SK-N-SH (cell line): Measurements from ENCODE around the gene TM9SF3. TPM values are rescaled to one million over a fixed set of nuclear protein-coding genes. Genes with fewer than 3 reads are reported as not detected.

ENCODE experiments used
- CTCF ChIA-PET: fragments of 300-600, 350-600 bp; formaldehyde crosslinking; extraction: SDS; loops from one replicate; lab custom pipeline; 2021; lab: Yijun Ruan, JAX
- POLR2A ChIA-PET: fragments of 350-600 bp; sonication (Branson Sonifier 250); formaldehyde crosslinking; extraction: SDS; loops from one replicate; lab custom pipeline; 2020; ENCODE audit warnings: antibody characterized with exemption, inconsistent platforms; lab: Yijun Ruan, JAX
- DNase-seq: peaks from one replicate; pipeline ENCODE4 v3.0.0; 2012
- H2AFZ ChIP-seq: fragments of 200-600 bp; sonication (generic); 2 replicates; pipeline ENCODE4 v1.8.1; 2016; ENCODE audit warnings: antibody characterized with exemption, mild to moderate bottlenecking, low read depth
- H3F3A ChIP-seq: fragments of 200-600 bp; sonication (generic); replicated peaks from 2 replicates; pipeline ENCODE3; 2016; ENCODE audit warnings: antibody characterized with exemption, mild to moderate bottlenecking; ENCODE audit not compliant: insufficient read depth
- H3K27ac ChIP-seq, 2 experiments: fragments of 200-500 bp in 1 of 2; fragments of 200-600 bp in 1 of 2; sonication (Bioruptor generic) in 1 of 2; sonication (generic), shearing (Covaris generic) in 1 of 2; 2 replicates each; pipeline versions ENCODE4 v1.5.1 to v1.6.1; 2014 to 2016; ENCODE audit warnings: low read depth in 2 of 2, inconsistent platforms in 1 of 2, low read length in 1 of 2, mild to moderate bottlenecking in 1 of 2, mixed read lengths in 1 of 2
- H3K27me3 ChIP-seq: fragments of 200-600 bp; sonication (generic), shearing (Covaris generic); 2 replicates; pipeline ENCODE4 v1.6.1; 2016; ENCODE audit warnings: mixed run types; ENCODE audit not compliant: insufficient read depth
- H3K36me3 ChIP-seq, 2 experiments: fragments of 200-500 bp in 1 of 2; fragments of 200-600 bp in 1 of 2; sonication (Bioruptor generic) in 1 of 2; sonication (generic) in 1 of 2; replicated peaks in 1 of 2; 2 replicates each; pipeline versions ENCODE3 to v1.5.1; 2014 to 2016; ENCODE audit warnings: low read length in 1 of 2, mild to moderate bottlenecking in 1 of 2; ENCODE audit not compliant: insufficient read depth in 2 of 2, control insufficient read depth in 1 of 2
- H3K4me1 ChIP-seq, 2 experiments: fragments of 200-500 bp in 1 of 2; fragments of 200-600 bp in 1 of 2; sonication (Bioruptor generic) in 1 of 2; sonication (generic), shearing (Covaris generic) in 1 of 2; 2 replicates each; pipeline versions ENCODE4 v1.5.1 to v1.6.1; 2014 to 2016; ENCODE audit warnings: low read depth in 1 of 2, low read length in 1 of 2, mixed run types in 1 of 2; ENCODE audit not compliant: insufficient read depth in 2 of 2, control insufficient read depth in 1 of 2
- H3K4me2 ChIP-seq: fragments of 200-600 bp; sonication (generic), shearing (Covaris generic); 2 replicates; pipeline ENCODE4 v1.6.1; 2017; ENCODE audit warnings: mixed run types
- H3K4me3 ChIP-seq, 2 experiments: fragments of 200-500 bp in 1 of 2; fragments of 200-600 bp in 1 of 2; sonication (Bioruptor generic) in 1 of 2; sonication (generic), shearing (Covaris generic) in 1 of 2; 2 replicates each; pipeline versions ENCODE4 v1.5.1 to v1.8.1; 2014 to 2016; ENCODE audit warnings: low read depth in 2 of 2, inconsistent platforms in 1 of 2, low read length in 1 of 2, mild to moderate bottlenecking in 1 of 2, mixed read lengths in 1 of 2, moderate library complexity in 1 of 2
- H3K79me2 ChIP-seq: fragments of 200-600 bp; sonication (generic); 2 replicates; pipeline ENCODE4 v1.8.1; 2017; ENCODE audit warnings: mild to moderate bottlenecking; ENCODE audit not compliant: insufficient read depth
- H3K9ac ChIP-seq: fragments of 200-600 bp; sonication (generic); 2 replicates; pipeline ENCODE4 v1.6.1; 2017; ENCODE audit warnings: mixed run types
- H3K9me2 ChIP-seq: fragments of 200-600 bp; sonication (generic); 2 replicates; pipeline ENCODE4 v1.6.1; 2017; ENCODE audit warnings: mixed run types
- H3K9me3 ChIP-seq: fragments of 200-600 bp; sonication (generic); 2 replicates; pipeline ENCODE4 v1.6.1; 2017; ENCODE audit warnings: mixed run types, mild to moderate bottlenecking, moderate library complexity
- H4K20me1 ChIP-seq: fragments of 200-600 bp; sonication (generic); 2 replicates; pipeline ENCODE4 v1.6.1; 2017; ENCODE audit warnings: mild to moderate bottlenecking, mixed run types; ENCODE audit not compliant: insufficient read depth
- CHD2 ChIP-seq: fragments of 150-350 bp; IDR thresholded peaks from 2 replicates; pipeline ENCODE4 v1.6.1; 2018; ENCODE audit warnings: low read length; ENCODE audit not compliant: partially characterized antibody
- FOXJ3 ChIP-seq: sonication (generic); formaldehyde crosslinking; IDR thresholded peaks from 2 replicates; pipeline ENCODE4 v1.5.1; 2020; ENCODE audit warnings: mild to moderate bottlenecking, missing genetic modification reagents
- GABPA ChIP-seq: IDR thresholded peaks from 2 replicates; pipeline ENCODE4 v1.4.0; 2012; ENCODE audit warnings: low read depth, mild to moderate bottlenecking
- JUND ChIP-seq: IDR thresholded peaks from 2 replicates; pipeline ENCODE4 v1.4.0; 2012
- NRF1 ChIP-seq: IDR thresholded peaks from 2 replicates; pipeline ENCODE4 v1.6.1; 2012; ENCODE audit warnings: low read depth, mild to moderate bottlenecking, low read length
- POLR2AphosphoS5 ChIP-seq: IDR thresholded peaks from 2 replicates; pipeline ENCODE4 v1.6.1; 2012; ENCODE audit warnings: low read depth, low read length
- RAD21 ChIP-seq: IDR thresholded peaks from 2 replicates; pipeline ENCODE4 v1.6.1; 2012; ENCODE audit warnings: mild to moderate bottlenecking, low read length
- RCOR1 ChIP-seq: fragments of 150-350 bp; IDR thresholded peaks from 2 replicates; pipeline ENCODE4 v1.6.1; 2017; ENCODE audit warnings: antibody characterized with exemption, low read length
- RFX5 ChIP-seq: IDR thresholded peaks from 2 replicates; pipeline ENCODE4 v1.6.1; 2012; ENCODE audit warnings: mild to moderate bottlenecking, improper control_type of control experiment, low read length
- SIN3A ChIP-seq: IDR thresholded peaks from 2 replicates; pipeline ENCODE4 v1.6.1; 2012; ENCODE audit warnings: low read depth, mild to moderate bottlenecking, low read length, moderate library complexity, borderline replicate concordance
- TCF12 ChIP-seq: IDR thresholded peaks from 2 replicates; pipeline ENCODE4 v1.4.0; 2012
- TEAD4 ChIP-seq: IDR thresholded peaks from 2 replicates; pipeline ENCODE4 v1.4.0; 2012; ENCODE audit warnings: mild to moderate bottlenecking, borderline replicate concordance; ENCODE audit not compliant: insufficient read depth
- YY1 ChIP-seq: IDR thresholded peaks from 2 replicates; pipeline ENCODE4 v1.4.0; 2012; ENCODE audit warnings: low read depth, mild to moderate bottlenecking
- WGBS: methylation state at CpG from one replicate; pipeline ENCODE4 v1.1.6; 2017; ENCODE audit warnings: low lambda C conversion rate; 5-methylcytosine and 5-hydroxymethylcytosine counted together
- polyA plus RNA-seq, 3 experiments: library from polyadenylated mRNA; depleted of rRNA; stranded (reverse); fragments of >200 nt; gene quantifications; 2 replicates each; pipeline ENCODE4 v1.2.3, GENCODE V29; 2012
- TF ChIP-seq, protein P1 (sequence below): IDR thresholded peaks from 2 replicates; pipeline ENCODE4 v1.6.1; 2012; ENCODE audit warnings: mild to moderate bottlenecking, low read depth, low read length, moderate library complexity
- TF ChIP-seq, protein P2 (sequence below): fragments of 150-350 bp; IDR thresholded peaks from 2 replicates; pipeline ENCODE4 v1.6.1; 2017; ENCODE audit warnings: antibody characterized with exemption, low read length, low read depth, borderline replicate concordance
- TF ChIP-seq, protein P3 (sequence below): fragments of 200-600 bp; sonication (generic); IDR thresholded peaks from 2 replicates; pipeline ENCODE4 v1.6.1; 2017; ENCODE audit warnings: antibody characterized with exemption, mild to moderate bottlenecking, moderate library complexity
- TF ChIP-seq, protein P4 (sequence below): IDR thresholded peaks from 2 replicates; pipeline ENCODE4; 2012

TM9SF3 gene
- polyA plus RNA-seq, 1 of the 3 experiments (the other 2 are of a cell fraction): 24.9 TPM

DNA sequence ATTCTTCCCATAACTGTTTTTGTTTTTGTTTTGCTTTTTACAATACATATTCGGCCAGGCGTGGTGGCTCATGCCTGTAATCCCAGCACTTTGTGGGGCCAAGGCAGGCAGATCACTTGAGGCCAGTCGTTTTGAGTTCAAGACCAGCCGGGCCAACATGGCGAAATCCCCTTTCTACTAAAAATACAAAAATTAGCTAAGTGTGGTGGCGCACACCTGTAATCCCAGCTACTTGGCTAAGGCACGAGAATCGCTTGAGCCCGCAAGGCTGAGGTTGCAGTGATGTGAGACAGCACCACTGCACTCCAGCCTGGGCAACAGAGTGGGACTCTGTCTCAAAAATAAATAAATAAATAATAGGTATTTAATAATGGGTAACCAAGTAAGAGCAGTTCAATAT lies 2.3 kb downstream of the TM9SF3 start:
- peak overlapping the region; percentile 89; the same call in 1 of the 2 replicates for H3K4me2 ChIP-seq
- no peaks in the 10 kb centered on the region for H3K9me3 ChIP-seq
- no peak overlapping the region for H2AFZ ChIP-seq
- H3K9ac ChIP-seq: no peak overlapping the region; the same call in 1 of the 2 replicates
- H3K4me1 ChIP-seq: peaks cover 8 to 18% of the 10 kb centered on the region in 2 experiments; a peak in 3 of 4 replicates
- no peak overlapping the region for H3K27ac ChIP-seq
- peaks cover 72% of the 10 kb centered on the region for H3K79me2 ChIP-seq
- no peaks in the 10 kb centered on the region for H3K27me3 ChIP-seq
- CTCF ChIA-PET: interaction anchor here (1.7 kb wide), 1 partner anchor 71 kb away, joined by 3 read pairs; the partner anchor contains the start of gene TLL2
- POLR2A ChIA-PET: interaction anchor here (0.6 kb wide), 1 partner anchor 21 kb away, joined by 4 read pairs; no protein-coding TSS in a partner anchor
- WGBS: 96% methylated on average over 9 of the region's 9 CpGs
- H3K36me3 ChIP-seq: peaks cover 0 to 5% of the 10 kb centered on the region in 2 experiments
- no peaks in the 10 kb centered on the region for H3K9me2 ChIP-seq
- peaks cover 67% of the 10 kb centered on the region for H4K20me1 ChIP-seq
- no peak for DNase-seq
- H3F3A ChIP-seq: peaks cover 21% of the 10 kb centered on the region
- no peak overlapping the region; a peak in 1 of 4 replicates for H3K4me3 ChIP-seq
- no peak for TF ChIP-seq TEAD4
- no peak for TF ChIP-seq RAD21
- TF ChIP-seq POLR2AphosphoS5: no peak
- TF ChIP-seq, protein P1, sequence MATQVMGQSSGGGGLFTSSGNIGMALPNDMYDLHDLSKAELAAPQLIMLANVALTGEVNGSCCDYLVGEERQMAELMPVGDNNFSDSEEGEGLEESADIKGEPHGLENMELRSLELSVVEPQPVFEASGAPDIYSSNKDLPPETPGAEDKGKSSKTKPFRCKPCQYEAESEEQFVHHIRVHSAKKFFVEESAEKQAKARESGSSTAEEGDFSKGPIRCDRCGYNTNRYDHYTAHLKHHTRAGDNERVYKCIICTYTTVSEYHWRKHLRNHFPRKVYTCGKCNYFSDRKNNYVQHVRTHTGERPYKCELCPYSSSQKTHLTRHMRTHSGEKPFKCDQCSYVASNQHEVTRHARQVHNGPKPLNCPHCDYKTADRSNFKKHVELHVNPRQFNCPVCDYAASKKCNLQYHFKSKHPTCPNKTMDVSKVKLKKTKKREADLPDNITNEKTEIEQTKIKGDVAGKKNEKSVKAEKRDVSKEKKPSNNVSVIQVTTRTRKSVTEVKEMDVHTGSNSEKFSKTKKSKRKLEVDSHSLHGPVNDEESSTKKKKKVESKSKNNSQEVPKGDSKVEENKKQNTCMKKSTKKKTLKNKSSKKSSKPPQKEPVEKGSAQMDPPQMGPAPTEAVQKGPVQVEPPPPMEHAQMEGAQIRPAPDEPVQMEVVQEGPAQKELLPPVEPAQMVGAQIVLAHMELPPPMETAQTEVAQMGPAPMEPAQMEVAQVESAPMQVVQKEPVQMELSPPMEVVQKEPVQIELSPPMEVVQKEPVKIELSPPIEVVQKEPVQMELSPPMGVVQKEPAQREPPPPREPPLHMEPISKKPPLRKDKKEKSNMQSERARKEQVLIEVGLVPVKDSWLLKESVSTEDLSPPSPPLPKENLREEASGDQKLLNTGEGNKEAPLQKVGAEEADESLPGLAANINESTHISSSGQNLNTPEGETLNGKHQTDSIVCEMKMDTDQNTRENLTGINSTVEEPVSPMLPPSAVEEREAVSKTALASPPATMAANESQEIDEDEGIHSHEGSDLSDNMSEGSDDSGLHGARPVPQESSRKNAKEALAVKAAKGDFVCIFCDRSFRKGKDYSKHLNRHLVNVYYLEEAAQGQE: no peak
- no peak for TF ChIP-seq GABPA
- no peak for TF ChIP-seq RFX5
- TF ChIP-seq, protein P2, sequence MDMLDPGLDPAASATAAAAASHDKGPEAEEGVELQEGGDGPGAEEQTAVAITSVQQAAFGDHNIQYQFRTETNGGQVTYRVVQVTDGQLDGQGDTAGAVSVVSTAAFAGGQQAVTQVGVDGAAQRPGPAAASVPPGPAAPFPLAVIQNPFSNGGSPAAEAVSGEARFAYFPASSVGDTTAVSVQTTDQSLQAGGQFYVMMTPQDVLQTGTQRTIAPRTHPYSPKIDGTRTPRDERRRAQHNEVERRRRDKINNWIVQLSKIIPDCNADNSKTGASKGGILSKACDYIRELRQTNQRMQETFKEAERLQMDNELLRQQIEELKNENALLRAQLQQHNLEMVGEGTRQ: no peak
- TF ChIP-seq CHD2: no peak
- no peak for TF ChIP-seq RCOR1
- no peak for TF ChIP-seq FOXJ3 (CRISPR knock-in tag)
- TF ChIP-seq TCF12: no peak
- TF ChIP-seq JUND: no peak
- TF ChIP-seq YY1: no peak
- TF ChIP-seq NRF1: no peak
- no peak for TF ChIP-seq SIN3A
- TF ChIP-seq, protein P3, sequence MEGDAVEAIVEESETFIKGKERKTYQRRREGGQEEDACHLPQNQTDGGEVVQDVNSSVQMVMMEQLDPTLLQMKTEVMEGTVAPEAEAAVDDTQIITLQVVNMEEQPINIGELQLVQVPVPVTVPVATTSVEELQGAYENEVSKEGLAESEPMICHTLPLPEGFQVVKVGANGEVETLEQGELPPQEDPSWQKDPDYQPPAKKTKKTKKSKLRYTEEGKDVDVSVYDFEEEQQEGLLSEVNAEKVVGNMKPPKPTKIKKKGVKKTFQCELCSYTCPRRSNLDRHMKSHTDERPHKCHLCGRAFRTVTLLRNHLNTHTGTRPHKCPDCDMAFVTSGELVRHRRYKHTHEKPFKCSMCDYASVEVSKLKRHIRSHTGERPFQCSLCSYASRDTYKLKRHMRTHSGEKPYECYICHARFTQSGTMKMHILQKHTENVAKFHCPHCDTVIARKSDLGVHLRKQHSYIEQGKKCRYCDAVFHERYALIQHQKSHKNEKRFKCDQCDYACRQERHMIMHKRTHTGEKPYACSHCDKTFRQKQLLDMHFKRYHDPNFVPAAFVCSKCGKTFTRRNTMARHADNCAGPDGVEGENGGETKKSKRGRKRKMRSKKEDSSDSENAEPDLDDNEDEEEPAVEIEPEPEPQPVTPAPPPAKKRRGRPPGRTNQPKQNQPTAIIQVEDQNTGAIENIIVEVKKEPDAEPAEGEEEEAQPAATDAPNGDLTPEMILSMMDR: no peak
- TF ChIP-seq, protein P4, sequence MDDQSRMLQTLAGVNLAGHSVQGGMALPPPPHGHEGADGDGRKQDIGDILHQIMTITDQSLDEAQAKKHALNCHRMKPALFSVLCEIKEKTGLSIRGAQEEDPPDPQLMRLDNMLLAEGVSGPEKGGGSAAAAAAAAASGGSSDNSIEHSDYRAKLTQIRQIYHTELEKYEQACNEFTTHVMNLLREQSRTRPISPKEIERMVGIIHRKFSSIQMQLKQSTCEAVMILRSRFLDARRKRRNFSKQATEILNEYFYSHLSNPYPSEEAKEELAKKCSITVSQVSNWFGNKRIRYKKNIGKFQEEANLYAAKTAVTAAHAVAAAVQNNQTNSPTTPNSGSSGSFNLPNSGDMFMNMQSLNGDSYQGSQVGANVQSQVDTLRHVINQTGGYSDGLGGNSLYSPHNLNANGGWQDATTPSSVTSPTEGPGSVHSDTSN: no peak
